Measurements from ENCODE around the gene NR5A1.

- no peak for TF ChIP-seq POLR2A (IDR thresholded peaks at IDR 0.05)
- no peak for TF ChIP-seq CTCF (IDR thresholded peaks at IDR 0.05)
Observed at GRCh38 chr9:124518116-124518515, 10.9 kb upstream of the NR5A1 start.

Data from thyroid gland (tissue), 4 donors.